Endodermal cell (in vitro differentiated cells): ENCODE results near the gene DDR2. TPM values are rescaled to one million over a fixed set of nuclear protein-coding genes. Genes with fewer than 3 reads are reported as not detected.
A peak's percentile ranks its signal among the peaks of the same experiment; 100 is the strongest.

Experiments used
- DNase-seq: peaks from one replicate; pipeline ENCODE4 v3.0.0-alpha.2; 2017
- H3K27ac ChIP-seq: 2 replicates; pipeline ENCODE4 v1.5.1; 2013; ENCODE audit warnings: mild to moderate bottlenecking, low read depth, low read length, moderate library complexity
- H3K27me3 ChIP-seq: 2 replicates; pipeline ENCODE4 v1.6.1; 2013; ENCODE audit warnings: mild to moderate bottlenecking, low read length, moderate library complexity; ENCODE audit not compliant: insufficient read depth, control insufficient read depth, poor library complexity, severe bottlenecking
- H3K36me3 ChIP-seq: 2 replicates; pipeline ENCODE4 v1.7.0; 2013; ENCODE audit warnings: mild to moderate bottlenecking, low read length, moderate library complexity; ENCODE audit not compliant: control insufficient read depth, insufficient read depth
- H3K4me1 ChIP-seq: one replicate; pipeline ENCODE4 v1.7.0; 2013; ENCODE audit warnings: low read length; ENCODE audit not compliant: control insufficient read depth, insufficient read depth
- H3K4me3 ChIP-seq: 2 replicates; pipeline ENCODE4 v1.5.1; 2013; ENCODE audit warnings: mild to moderate bottlenecking, low read length, moderate library complexity
- H3K9ac ChIP-seq: 2 replicates; pipeline ENCODE4 v1.6.1; 2013; ENCODE audit warnings: mild to moderate bottlenecking, low read length, moderate library complexity; ENCODE audit not compliant: poor library complexity, severe bottlenecking; ENCODE audit errors: extremely low read depth
- H3K9me3 ChIP-seq: 2 replicates; pipeline ENCODE4 v1.6.1; 2013; ENCODE audit warnings: mild to moderate bottlenecking, low read length, moderate library complexity; ENCODE audit not compliant: control insufficient read depth
- H3K27ac Mint-ChIP-seq: 2 replicates; pipeline ENCODE4 v1.8.0; 2020; ENCODE audit warnings: mixed read lengths
- H3K27me3 Mint-ChIP-seq: 2 replicates; pipeline ENCODE4 v1.8.0; 2021; ENCODE audit warnings: mild to moderate bottlenecking, mixed read lengths; ENCODE audit not compliant: insufficient read depth
- H3K36me3 Mint-ChIP-seq: 2 replicates; pipeline ENCODE4 v1.8.0; 2020; ENCODE audit warnings: low read depth, mixed read lengths
- H3K4me1 Mint-ChIP-seq: 2 replicates; pipeline ENCODE4 v1.8.0; 2020; ENCODE audit warnings: mixed read lengths
- H3K4me3 Mint-ChIP-seq: 2 replicates; pipeline ENCODE4 v1.8.0; 2020; ENCODE audit warnings: mild to moderate bottlenecking, moderate library complexity, mixed read lengths
- H3K9me3 Mint-ChIP-seq: 2 replicates; pipeline ENCODE4 v1.8.0; 2020; ENCODE audit warnings: mild to moderate bottlenecking, mixed read lengths
- CTCF ChIP-seq: fragments of 200-600 bp; sonication (generic); conservative IDR thresholded peaks from 2 replicates; pipeline ENCODE4 v1.5.0; 2021; ENCODE audit warnings: antibody characterized with exemption, mild to moderate bottlenecking
- WGBS, 2 experiments: methylation state at CpG; one replicate each; pipeline versions ENCODE4 v1.1.5 to v1.1.7; 2013; ENCODE audit warnings: missing lambda C conversion rate in 2 of 2, mixed read lengths in 1 of 2; ENCODE audit not compliant: insufficient coverage in 1 of 2, insufficient read length in 1 of 2; 5-methylcytosine and 5-hydroxymethylcytosine counted together
- total RNA-seq, 2 donors: library from RNA; stranded (reverse); fragmentation: NEBNext Ultra II Directional in 1 of 2; extraction: Animal tissue kit (Norgen Biotek cat#: 25700) in 1 of 2; gene quantifications; 2 replicates in 1 of 2; 3 replicates in 1 of 2; pipeline ENCODE4 v1.2.1, GENCODE V29; 2021

Gene DDR2
- total RNA-seq, 2 donors from 2014 or later, result 0.26 to 0.55 TPM

- no peak overlapping the region for H3K27ac ChIP-seq
- whole genome bisulfite sequencing, 2 experiments, result 91 to 100% methylated on average over 2 to 8 of the region's 8 CpGs
- no peak overlapping the region for H3K4me3 ChIP-seq
- H3K27me3 Mint-ChIP-seq, result no peaks in the 10 kb centered on the region
- no peaks in the 10 kb centered on the region for H3K27me3 ChIP-seq
- H3K9me3 Mint-ChIP-seq, result no peaks in the 10 kb centered on the region
- peak overlapping the region; percentile 5 for H3K27ac Mint-ChIP-seq
- H3K36me3 Mint-ChIP-seq, result no peaks in the 10 kb centered on the region
- DNase-seq, result no peak
- peaks cover 5% of the 10 kb centered on the region for H3K4me1 ChIP-seq
- H3K4me1 Mint-ChIP-seq, result peaks cover 22% of the 10 kb centered on the region
- H3K4me3 Mint-ChIP-seq, result no peak overlapping the region
- no peaks in the 10 kb centered on the region for H3K9me3 ChIP-seq
- no peaks in the 10 kb centered on the region for H3K36me3 ChIP-seq
- H3K9ac ChIP-seq, result no peak overlapping the region
- no peak for TF ChIP-seq CTCF
These were observed 958 bp downstream of the DDR2 start for GRCh38 chr1:162633081-162633762.

- Histone ChIP-seq H3K27ac (no peak overlapping the region), H3K4me1 (peaks cover 5% of the 10 kb centered on the region), H3K9ac (no peak overlapping the region), H3K4me3 (no peak overlapping the region), H3K36me3 (no peaks in the 10 kb centered on the region), H3K9me3 (no peaks in the 10 kb centered on the region), H3K27me3 (no peaks in the 10 kb centered on the region)
- Mint-ChIP-seq H3K4me1 (peaks cover 22% of the 10 kb centered on the region), H3K9me3 (no peaks in the 10 kb centered on the region), H3K27ac (no peak overlapping the region), H3K36me3 (no peaks in the 10 kb centered on the region), H3K4me3 (no peak overlapping the region), H3K27me3 (no peaks in the 10 kb centered on the region)
- no peak for DNase-seq
- 91 to 96% methylated on average over 4 of the region's 4 CpGs for WGBS, 2 experiments
- TF ChIP-seq CTCF, result no peak
These were observed 3.2 kb downstream of the DDR2 start for GRCh38 chr1:162635418-162635817.

- Histone ChIP-seq H3K4me3 (no peak overlapping the region), H3K9ac (no peak overlapping the region), H3K36me3 (no peaks in the 10 kb centered on the region), H3K9me3 (no peaks in the 10 kb centered on the region), H3K27me3 (no peaks in the 10 kb centered on the region), H3K4me1 (no peaks in the 10 kb centered on the region), H3K27ac (no peak overlapping the region)
- H3K27me3 Mint-ChIP-seq, result no peaks in the 10 kb centered on the region
- 90 to 96% methylated on average over 6 to 7 of the region's 7 CpGs for WGBS, 2 experiments
- no peak for TF ChIP-seq CTCF
- H3K27ac Mint-ChIP-seq, result no peak overlapping the region
- no peaks in the 10 kb centered on the region for H3K36me3 Mint-ChIP-seq
- no peak overlapping the region for H3K4me3 Mint-ChIP-seq
- H3K4me1 Mint-ChIP-seq, result peaks cover 7% of the 10 kb centered on the region
- H3K9me3 Mint-ChIP-seq, result no peaks in the 10 kb centered on the region
- no peak for DNase-seq
These were observed 7.5 kb downstream of the DDR2 start for GRCh38 chr1:162639718-162640117.
